MM.1S (cell line): ENCODE measurements around the gene KRTAP2-3.

Source experiments
- EZH2 ChIP-seq: fragments of 300-600 bp; sonication (generic); optimal IDR thresholded peaks from 2 replicates; pipeline ENCODE3; 2017; ENCODE audit warnings: low read depth, mild to moderate bottlenecking, antibody characterized with exemption, low read length, mixed read lengths
- TF ChIP-seq, protein P1 (sequence below): fragments of 300-600 bp; sonication (generic); IDR thresholded peaks from 2 replicates; pipeline ENCODE4 v1.5.1; 2016; ENCODE audit warnings: antibody characterized with exemption, low read length, mixed read lengths

DNA sequence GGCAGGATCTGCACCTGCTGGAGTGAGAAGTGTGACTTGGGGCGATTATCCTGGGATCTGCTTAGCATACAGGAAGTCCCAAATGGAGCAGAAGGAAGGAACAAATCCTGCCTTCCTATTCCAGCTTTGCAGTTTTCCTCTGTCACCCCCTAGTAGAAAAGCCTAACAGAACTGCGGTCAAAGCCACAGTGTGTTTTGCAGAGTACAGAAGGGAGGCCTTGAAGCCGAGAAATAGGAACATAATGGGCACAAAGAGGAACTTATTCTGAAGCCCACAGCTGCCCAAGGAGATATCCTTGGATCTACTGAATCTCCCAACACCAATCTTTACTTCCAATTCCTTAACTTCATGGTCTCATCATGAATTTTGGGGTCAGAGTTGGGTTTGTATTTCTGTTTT lies 41.4 kb downstream of the KRTAP2-3 start:
- TF ChIP-seq, protein P1, sequence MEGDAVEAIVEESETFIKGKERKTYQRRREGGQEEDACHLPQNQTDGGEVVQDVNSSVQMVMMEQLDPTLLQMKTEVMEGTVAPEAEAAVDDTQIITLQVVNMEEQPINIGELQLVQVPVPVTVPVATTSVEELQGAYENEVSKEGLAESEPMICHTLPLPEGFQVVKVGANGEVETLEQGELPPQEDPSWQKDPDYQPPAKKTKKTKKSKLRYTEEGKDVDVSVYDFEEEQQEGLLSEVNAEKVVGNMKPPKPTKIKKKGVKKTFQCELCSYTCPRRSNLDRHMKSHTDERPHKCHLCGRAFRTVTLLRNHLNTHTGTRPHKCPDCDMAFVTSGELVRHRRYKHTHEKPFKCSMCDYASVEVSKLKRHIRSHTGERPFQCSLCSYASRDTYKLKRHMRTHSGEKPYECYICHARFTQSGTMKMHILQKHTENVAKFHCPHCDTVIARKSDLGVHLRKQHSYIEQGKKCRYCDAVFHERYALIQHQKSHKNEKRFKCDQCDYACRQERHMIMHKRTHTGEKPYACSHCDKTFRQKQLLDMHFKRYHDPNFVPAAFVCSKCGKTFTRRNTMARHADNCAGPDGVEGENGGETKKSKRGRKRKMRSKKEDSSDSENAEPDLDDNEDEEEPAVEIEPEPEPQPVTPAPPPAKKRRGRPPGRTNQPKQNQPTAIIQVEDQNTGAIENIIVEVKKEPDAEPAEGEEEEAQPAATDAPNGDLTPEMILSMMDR = no peak
- TF ChIP-seq EZH2 = no peak
